ENCODE results near the gene PPP2R3A. TPM values are rescaled to one million over a fixed set of nuclear protein-coding genes. Genes with fewer than 3 reads are reported as not detected.

The PPP2R3A gene
- total and polyA plus RNA-seq, 2 donors (not counting 3 experiments of a cell fraction or from before 2014, with no cell fraction given), result 3.3 to 14.6 TPM

- no peak for TF ChIP-seq MYC (IDR thresholded peaks at IDR 0.05; ENCODE audit: low read depth, low read length)
- TF ChIP-seq JUN (IDR thresholded peaks at IDR 0.05; ENCODE audit: borderline replicate concordance, insufficient read depth, insufficient read length, low read depth), result no peak
- TF ChIP-seq CTCF (IDR thresholded peaks at IDR 0.05; ENCODE audit: extremely low read depth in 1 of 2, insufficient read depth in 1 of 2, low read depth in 1 of 2, low read length in 2 of 2), result no peak
- TF ChIP-seq POLR2AphosphoS5 (IDR thresholded peaks at IDR 0.05; ENCODE audit: insufficient read depth, low read depth, low read length), result no peak
- TF ChIP-seq EZH2 (IDR thresholded peaks at IDR 0.05; ENCODE audit: borderline replicate concordance, low read depth, low read length, severe bottlenecking), result no peak
- TF ChIP-seq GATA2 (IDR thresholded peaks at IDR 0.05; ENCODE audit: insufficient read depth, insufficient read length, low read depth, low read length), result no peak
- TF ChIP-seq MAX (IDR thresholded peaks at IDR 0.05; ENCODE audit: insufficient read depth, insufficient read length), result no peak
- TF ChIP-seq POLR2A (IDR thresholded peaks at IDR 0.05; ENCODE audit: low read depth, low read length), result no peak
- TF ChIP-seq FOS (IDR thresholded peaks at IDR 0.05; ENCODE audit: borderline replicate concordance, insufficient read depth, low read length), result no peak
- FAIRE-seq (no peak), DNase-seq (ENCODE audit: low read depth, low spot score) (no peak)
- H3K27me3 ChIP-seq (ENCODE audit: control insufficient read depth in 2 of 2, insufficient read depth in 2 of 2, low read length in 2 of 2), result peaks cover 2 to 5% of the 10 kb centered on the region in 2 experiments
- dilution Hi-C loops (cut with MboI; ENCODE audit: extremely low pct_ligation_motif_present, low sequenced_read_pairs) (no loop called here), intact Hi-C loops (cut with micrococcal nuclease) (no loop called here)
- BruUV-seq (replicated peaks), result no TSS peak
- H3K9me3 ChIP-seq (replicated peaks; ENCODE audit: control insufficient read depth, insufficient read depth, low read length), result no peaks in the 10 kb centered on the region
- no peaks in the 10 kb centered on the region for H3K79me2 ChIP-seq (ENCODE audit: control insufficient read depth, insufficient read depth, low read length)
- ChIA-PET POLR2A (no interaction called here), CTCF (interaction anchor here (17.9 kb wide), 1 partner anchor 115 kb away, joined by 280 read pairs; no protein-coding TSS in a partner anchor)
- H3K36me3 ChIP-seq (ENCODE audit: control insufficient read depth in 2 of 2, extremely low read depth in 1 of 2, insufficient read depth in 2 of 2, low read length in 2 of 2), result no peaks in the 10 kb centered on the region
- H3K4me2 ChIP-seq (ENCODE audit: insufficient read depth, low read length), result no peak overlapping the region
- no peak overlapping the region for H3K9ac ChIP-seq (replicated peaks; ENCODE audit: extremely low read depth, insufficient read depth, low read length)
- H3K4me1 ChIP-seq (ENCODE audit: control insufficient read depth, extremely low read depth, insufficient read depth, low read length), result no peaks in the 10 kb centered on the region
- no peaks in the 10 kb centered on the region for H3K9me1 ChIP-seq (replicated peaks; ENCODE audit: control insufficient read depth, extremely low read depth, insufficient read depth, low read length)
- H3K27ac ChIP-seq (ENCODE audit: insufficient read depth, low read depth, low read length), result no peak overlapping the region
- no peak overlapping the region for H2AFZ ChIP-seq (ENCODE audit: low read depth, low read length)
- no peaks in the 10 kb centered on the region for H4K20me1 ChIP-seq (replicated peaks; ENCODE audit: control insufficient read depth, extremely low read depth, insufficient read depth, low read length)
- H3K4me3 ChIP-seq (replicated peaks in 1 of 3; ENCODE audit: insufficient read depth in 1 of 3, low read depth in 1 of 3, low read length in 3 of 3), result no peak overlapping the region
These were observed 38.9 kb upstream of the PPP2R3A start for GRCh38 chr3:135926664-135927063.

Measured in endothelial cell of umbilical vein (primary cell).